Myocyte (in vitro differentiated cells): ENCODE measurements around the gene RRAS2. TPM values are rescaled to one million over a fixed set of nuclear protein-coding genes. Genes with fewer than 3 reads are reported as not detected.

ENCODE experiments used
- DNase-seq: peaks from one replicate; pipeline ENCODE4 v3.0.0-alpha.2; 2012; ENCODE audit warnings: low read depth
- total RNA-seq: library from RNA; depleted of rRNA; stranded (reverse); fragments of >200 nt; gene quantifications from 2 replicates; pipeline ENCODE4 v1.2.3, GENCODE V29; 2014

RRAS2 gene
- total RNA-seq, 1 donor from 2014 or later, result 108 TPM

GRCh38 chr11:14229472-14229871, 129.5 kb downstream of the RRAS2 start:
- no peak for DNase-seq

- no peak for DNase-seq
Observed at GRCh38 chr11:14228356-14228755, 130.6 kb downstream of the RRAS2 start.

Other genes with a start within 250 kb of the RRAS2 start
- gene COPB1, start 140.6 kb upstream of the RRAS2 start, total RNA-seq, result 183 and 224 TPM in 2 replicates
- 193 and 196 TPM in 2 replicates for gene PSMA1, start 161.2 kb upstream of the RRAS2 start, total RNA-seq